Body of pancreas (tissue), 4 donors: ENCODE measurements around the gene SSBP4. TPM values are rescaled to one million over a fixed set of nuclear protein-coding genes. Genes with fewer than 3 reads are reported as not detected.
A peak's percentile ranks its signal among the peaks of the same experiment; 100 is the strongest.

Experiments
- ATAC-seq: fragments of 150-250 bp; one replicate; pipeline ENCODE4 v1.9.1; 2016
- DNase-seq, 4 donors: peaks; one replicate each; pipeline ENCODE4 v3.0.0-alpha.2; 2019
- H3K27ac ChIP-seq, 4 donors: fragments of 200-600 bp; sonication (generic); 1 replicate in 3 of 4; 2 replicates in 1 of 4; pipeline versions ENCODE4 v1.5.1 to v1.6.1; 2016 to 2019; ENCODE audit warnings: mild to moderate bottlenecking in 1 of 4, mixed read lengths in 1 of 4, moderate library complexity in 1 of 4
- H3K27me3 ChIP-seq, 2 donors: fragments of 200-600 bp; sonication (generic); one replicate each; pipeline ENCODE4 v1.6.0; 2016; ENCODE audit warnings: mild to moderate bottlenecking in 1 of 2
- H3K36me3 ChIP-seq, 2 donors: fragments of 200-600 bp; sonication (generic); replicated peaks in 1 of 2; 2 replicates each; pipeline ENCODE4 v1.5.1; 2016; ENCODE audit warnings: low read depth in 2 of 2; ENCODE audit not compliant: insufficient read depth in 1 of 2
- H3K4me1 ChIP-seq: fragments of 200-600 bp; sonication (generic); one replicate; pipeline ENCODE4 v1.6.0; 2016
- H3K4me3 ChIP-seq, 2 donors: fragments of 200-600 bp; sonication (generic); 1 replicate in 1 of 2; 2 replicates in 1 of 2; pipeline ENCODE4 v1.5.1; 2016 to 2019
- H3K9me3 ChIP-seq, 3 donors: fragments of 200-600 bp; sonication (generic); 1 replicate in 2 of 3; 2 replicates in 1 of 3; pipeline ENCODE4 v1.5.1; 2016
- CTCF ChIP-seq, 7 experiments: fragments of 450-650 bp in 4 of 7; fragments of 200-600 bp in 3 of 7; sonication (generic) in 3 of 7; IDR thresholded peaks; one replicate each; pipeline ENCODE4 v1.5.1; 2016 to 2019; ENCODE audit warnings: antibody characterized with exemption in 7 of 7
- POLR2A ChIP-seq, 3 donors: fragments of 450-650 bp; IDR thresholded peaks; one replicate each; pipeline ENCODE4 v1.6.1; 2016; ENCODE audit warnings: antibody characterized with exemption in 3 of 3, mild to moderate bottlenecking in 2 of 3
- WGBS, 2 donors: methylation state at CpG; one replicate each; pipeline ENCODE4 v1.1.5; 2017; 5-methylcytosine and 5-hydroxymethylcytosine counted together
- intact Hi-C: fragments of 100-400 bp; cut with DNase I; formaldehyde crosslinking; loops from one replicate; pipeline ENCODE4 v1.15.1; 2023
- total RNA-seq, 2 donors: library from RNA; depleted of rRNA; stranded (reverse); fragments of >200 nt; gene quantifications; one replicate each; pipeline ENCODE4 v1.1.0, GENCODE V29; 2016

SSBP4 gene
- total RNA-seq, 2 donors from 2014 or later, result 50.1 to 63.9 TPM

- Histone ChIP-seq H3K9me3 (no peaks in the 10 kb centered on the region), H3K4me1 (peaks cover 27% of the 10 kb centered on the region), H3K27me3 (peaks cover 0 to 7% of the 10 kb centered on the region in 2 donors), H3K27ac (peak overlapping the region in 1 of 4 donors; percentile 63), H3K36me3 (no peaks in the 10 kb centered on the region), H3K4me3 (no peak overlapping the region)
- TF ChIP-seq POLR2A (IDR thresholded peaks at IDR 0.05), result no peak
- no peak for TF ChIP-seq CTCF (IDR thresholded peaks at IDR 0.05)
- ATAC-seq, result no peak
- intact Hi-C loops, result no loop called here
- WGBS, 2 donors, result 66 to 83% methylated on average over 5 of the region's 5 CpGs
- no peak for DNase-seq
These were observed 26.3 kb upstream of the SSBP4 start for GRCh38 chr19:18392926-18393325.

DNA sequence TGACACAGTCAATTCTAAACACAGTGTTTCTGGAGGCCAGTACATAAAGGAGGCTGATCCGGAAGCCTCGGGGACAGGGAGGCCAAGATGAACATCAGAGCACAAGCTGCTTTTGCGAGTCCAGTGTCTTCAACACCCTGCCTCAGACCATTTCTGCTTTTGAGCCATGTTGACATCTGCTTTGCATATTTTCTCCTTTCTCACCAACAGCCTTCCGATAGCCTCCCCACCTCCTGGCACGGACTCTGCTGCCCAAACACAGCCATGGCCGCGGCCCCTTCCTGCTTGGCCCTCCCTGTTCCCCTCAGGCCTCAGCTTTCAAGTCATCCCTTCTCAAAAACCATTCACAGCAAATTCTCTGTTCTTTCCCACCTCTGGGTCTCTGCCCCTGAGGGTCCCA is 25.4 kb upstream of the SSBP4 start:
- peak in 1 of 4 donors; percentile 57 for DNase-seq
- H3K27ac ChIP-seq, result peak overlapping the region in 1 of 4 donors; percentile 63
- intact Hi-C loops, result no loop called here
- H3K4me3 ChIP-seq, result no peak overlapping the region
- H3K36me3 ChIP-seq, result no peaks in the 10 kb centered on the region
- ATAC-seq, result no peak
- TF ChIP-seq POLR2A (IDR thresholded peaks at IDR 0.05), result peak in 1 of 3 donors; percentile 11
- TF ChIP-seq CTCF (IDR thresholded peaks at IDR 0.05), result no peak
- H3K27me3 ChIP-seq, result peaks cover 0 to 7% of the 10 kb centered on the region in 2 donors
- peaks cover 22% of the 10 kb centered on the region for H3K4me1 ChIP-seq
- H3K9me3 ChIP-seq, result no peaks in the 10 kb centered on the region
- WGBS, 2 donors, result 69 to 85% methylated on average over 7 of the region's 7 CpGs

DNA sequence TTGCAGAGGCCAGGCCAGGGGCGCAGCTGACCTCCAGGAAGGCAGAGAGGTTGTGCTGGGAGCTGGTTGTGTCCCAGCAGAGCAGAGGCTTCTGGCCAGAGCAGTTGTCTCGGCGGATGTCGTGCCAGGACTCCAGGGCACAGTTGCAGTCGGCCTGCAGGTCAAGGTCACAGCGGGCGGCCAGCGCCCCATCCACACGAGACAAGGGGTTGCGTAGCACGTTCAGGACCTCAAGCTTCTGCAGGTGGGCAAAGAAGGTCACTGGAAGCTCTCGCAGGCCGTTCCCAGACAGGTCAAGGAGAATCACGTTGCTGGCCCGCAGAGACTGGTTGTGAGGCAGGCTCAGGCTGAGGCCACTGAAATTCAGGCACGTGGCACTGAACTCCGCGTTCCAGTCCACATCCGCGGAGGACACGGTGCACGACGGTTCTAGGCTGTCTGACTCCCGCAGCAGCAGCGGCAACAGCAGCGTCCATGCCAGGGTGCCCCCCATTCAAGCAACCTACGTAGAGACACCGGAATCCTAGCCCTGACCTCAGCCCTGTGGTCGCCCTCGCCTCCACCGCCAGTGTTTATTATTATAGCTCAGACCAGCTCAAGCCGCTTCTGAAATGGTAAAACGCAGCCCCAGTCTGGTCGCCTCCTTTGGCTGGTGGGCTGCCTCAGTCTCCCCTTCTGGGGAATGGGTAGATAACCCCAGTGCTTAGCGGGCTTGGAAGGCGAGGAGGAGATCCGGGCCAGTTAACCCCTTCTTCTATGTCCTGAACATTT is 22.5 kb upstream of the SSBP4 start:
- Histone ChIP-seq H3K36me3 (no peaks in the 10 kb centered on the region), H3K27ac (no peak overlapping the region)
- intact Hi-C loops, result no loop called here

DNA sequence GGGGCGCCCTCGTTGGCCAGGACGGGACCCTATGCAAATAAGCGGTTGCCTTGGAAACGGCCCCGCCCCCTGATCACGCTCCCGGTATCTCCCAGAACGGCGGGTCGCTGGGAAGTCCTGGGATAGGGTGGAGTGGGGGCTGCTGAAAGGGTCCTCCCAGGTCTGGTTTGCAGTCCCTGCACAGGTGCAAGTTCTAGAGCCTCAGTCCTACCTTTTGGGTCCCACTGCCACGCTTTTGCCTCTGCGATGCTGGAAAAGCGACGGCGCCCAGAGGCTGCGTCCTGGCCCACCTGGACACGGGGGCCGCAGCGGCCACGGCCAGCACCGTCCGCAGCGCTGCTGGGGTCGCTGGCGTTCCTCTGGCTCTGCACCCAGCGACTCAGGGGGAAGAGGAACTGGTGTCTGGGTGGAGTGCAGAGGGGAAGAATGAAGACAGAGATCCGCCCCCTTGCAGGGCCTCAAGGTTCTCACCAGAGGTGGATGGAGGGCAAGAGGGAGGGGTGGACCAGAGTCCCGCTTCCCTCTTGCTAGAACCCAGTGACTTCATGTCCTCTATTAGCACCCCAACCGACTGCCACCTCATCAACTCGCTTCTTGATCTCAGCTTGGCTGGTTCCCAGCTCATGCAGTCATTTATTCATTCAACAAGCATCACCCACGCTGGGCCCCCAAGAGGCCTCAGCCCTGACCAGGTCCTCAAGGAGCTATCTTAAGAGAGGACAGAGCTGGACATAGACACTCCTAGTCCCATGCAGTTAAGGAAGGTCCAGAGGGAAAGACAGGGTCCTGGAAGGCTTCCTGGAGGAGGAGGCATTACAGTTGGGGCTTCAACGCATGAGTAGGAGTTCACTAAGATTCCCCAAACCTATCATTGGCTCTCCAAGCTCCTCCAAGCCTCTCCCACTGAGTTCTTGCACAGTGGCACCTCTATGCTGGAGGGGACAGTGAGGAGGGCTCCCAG is 21.7 kb upstream of the SSBP4 start, which contains the start of gene LRRC25:
LRRC25 (minus strand) TSS at position 381 of the 961 bp plus-strand sequence. CDS start 659 bp downstream, outside the sequence.
- Histone ChIP-seq H3K4me1 (peaks cover 33% of the 10 kb centered on the region), H3K9me3 (no peaks in the 10 kb centered on the region), H3K27ac (no peak within 1 kb of the TSS), H3K36me3 (no peaks in the 10 kb centered on the region), H3K4me3 (no peak within 1 kb of the TSS), H3K27me3 (peaks cover 0 to 7% of the 10 kb centered on the region in 2 donors)
- TF ChIP-seq POLR2A (IDR thresholded peaks at IDR 0.05) (peak in 1 of 3 donors; percentile 62), CTCF (IDR thresholded peaks at IDR 0.05) (no peak)
- intact Hi-C loops, result no loop called here
- ATAC-seq (no peak), DNase-seq (peak in 1 of 4 donors; percentile 77)
- 24 to 70% methylated on average over 6 to 33 of the region's 33 CpGs for WGBS, 2 donors

More for the DNA sequence above, 22.5 kb upstream of the SSBP4 start:
- DNase-seq (no peak), ATAC-seq (no peak)
- H3K4me1 ChIP-seq, result peaks cover 25% of the 10 kb centered on the region
- 42 to 48% methylated on average over 27 to 34 of the region's 37 CpGs for WGBS, 2 donors
- H3K27me3 ChIP-seq, result peaks cover 0 to 7% of the 10 kb centered on the region in 2 donors
- no peaks in the 10 kb centered on the region for H3K9me3 ChIP-seq
- TF ChIP-seq CTCF (IDR thresholded peaks at IDR 0.05), result no peak
- no peak for TF ChIP-seq POLR2A (IDR thresholded peaks at IDR 0.05)
- H3K4me3 ChIP-seq, result no peak overlapping the region
